Measurements from ENCODE around the gene CLDN6.
"Not testable (repeated sequence)": the region's sequence is repeated elsewhere in the genome, so short reads cannot be mapped to it uniquely, and the experiment has no call there.

CLDN6 gene

GRCh38 chr16:3017794-3018506 is at the start of gene CLDN6:
Gene CLDN6 (minus strand): TSS chr16:3018183. CDS start chr16:3016021, 2,162 bp downstream.
- DNase-seq (ENCODE audit: low read depth in 3 of 3), result peak in 1 of 3 experiments; percentile 37

GRCh38 chr16:3066440-3066748 is 48.4 kb upstream of the CLDN6 start:
- no peak for DNase-seq (ENCODE audit: low read depth in 3 of 3)

- DNase-seq (ENCODE audit: low read depth in 3 of 3), result no peak
These were observed 47.9 kb upstream of the CLDN6 start for GRCh38 chr16:3065742-3066439.

- DNase-seq (ENCODE audit: low read depth in 3 of 3), result peak in 2 of 3 experiments; percentile 61 to 78
These were observed 47.2 kb upstream of the CLDN6 start, which contains the start of gene IL32 for GRCh38 chr16:3065069-3065741. Gene IL32 (plus strand): TSS chr16:3065640. CDS start chr16:3065812, 172 bp downstream.

- no peak for DNase-seq (ENCODE audit: low read depth in 3 of 3)
These were observed 45.8 kb upstream of the CLDN6 start for GRCh38 chr16:3063625-3064386.

- DNase-seq (ENCODE audit: low read depth in 3 of 3), result no peak
These were observed 44.6 kb upstream of the CLDN6 start for GRCh38 chr16:3062553-3062952.

- no peak for DNase-seq (ENCODE audit: low read depth in 3 of 3)
These were observed 42.5 kb upstream of the CLDN6 start for GRCh38 chr16:3060339-3061127.

- no peak for DNase-seq (ENCODE audit: low read depth in 3 of 3)
These were observed 41.8 kb upstream of the CLDN6 start for GRCh38 chr16:3059723-3060242.

GRCh38 chr16:3059041-3059722 is 41.2 kb upstream of the CLDN6 start:
- DNase-seq (ENCODE audit: low read depth in 3 of 3), result peak; percentile 74 to 84 (median 78)

- no peak for DNase-seq (ENCODE audit: low read depth in 3 of 3)
These were observed 40.4 kb upstream of the CLDN6 start for GRCh38 chr16:3058139-3059030.

- no peak for DNase-seq (ENCODE audit: low read depth in 3 of 3)
These were observed 39.5 kb upstream of the CLDN6 start for GRCh38 chr16:3057181-3058138.

- DNase-seq (ENCODE audit: low read depth in 3 of 3), result no peak
These were observed 38.6 kb upstream of the CLDN6 start for GRCh38 chr16:3056336-3057180.

GRCh38 chr16:3055734-3056115 is 37.7 kb upstream of the CLDN6 start:
- DNase-seq (ENCODE audit: low read depth in 3 of 3), result not testable (repeated sequence)

- DNase-seq (ENCODE audit: low read depth in 3 of 3), result no peak
These were observed 37.2 kb upstream of the CLDN6 start for GRCh38 chr16:3054965-3055733.

GRCh38 chr16:3053330-3053710 is 35.3 kb upstream of the CLDN6 start:
- DNase-seq (ENCODE audit: low read depth in 3 of 3), result not testable (repeated sequence)

GRCh38 chr16:3052571-3053329 is 34.8 kb upstream of the CLDN6 start:
- not testable (repeated sequence) for DNase-seq (ENCODE audit: low read depth in 3 of 3)

Measured in stimulated activated CD4-positive, alpha-beta T cell treated with anti-CD3 and anti-CD28 coated beads, TNF-alpha, amount 100 ng/mL, for 24 hours (primary cell).